ENCODE measurements around the gene PDE11A.

DNA sequence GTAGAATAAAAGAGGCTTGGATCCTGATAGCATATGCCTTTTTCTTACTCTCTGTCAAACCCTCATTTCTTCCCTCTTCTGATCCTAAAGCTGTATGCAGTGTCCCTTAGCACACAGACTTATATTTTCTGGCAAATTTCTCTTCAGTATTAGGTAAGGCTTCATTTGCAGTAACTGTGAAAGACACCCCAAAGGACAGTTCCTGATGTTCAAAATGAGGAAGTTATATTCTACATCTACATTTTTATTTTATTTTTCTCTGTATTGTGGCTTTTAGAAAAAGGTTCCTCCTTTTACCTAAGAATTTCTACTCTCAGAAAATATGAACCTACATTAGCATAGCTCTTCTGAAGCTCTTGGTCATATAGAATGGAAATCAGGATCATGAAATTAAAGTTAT is 261.7 kb downstream of the PDE11A start:
- TF ChIP-seq POLR2A (IDR thresholded peaks at IDR 0.05; ENCODE audit: control extremely low read depth in 1 of 2, low read depth in 2 of 2, low read length in 2 of 2) = no peak
- no peak for TF ChIP-seq TEAD4 (IDR thresholded peaks at IDR 0.05; ENCODE audit: low read depth, low read length)
- TF ChIP-seq, protein P1, sequence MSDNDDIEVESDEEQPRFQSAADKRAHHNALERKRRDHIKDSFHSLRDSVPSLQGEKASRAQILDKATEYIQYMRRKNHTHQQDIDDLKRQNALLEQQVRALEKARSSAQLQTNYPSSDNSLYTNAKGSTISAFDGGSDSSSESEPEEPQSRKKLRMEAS (IDR thresholded peaks at IDR 0.05) = no peak
- TF ChIP-seq TAF1 (IDR thresholded peaks at IDR 0.05; ENCODE audit: low read depth, low read length) = no peak

Data from H1 (cell line).